Astrocyte (in vitro differentiated cells and primary cell): ENCODE results near the gene ELOVL1.

ENCODE experiments used
- CTCF ChIP-seq: IDR thresholded peaks from 2 replicates; pipeline ENCODE4 v1.5.1; 2011; ENCODE audit warnings: low read depth, mild to moderate bottlenecking, inconsistent platforms, low read length, moderate library complexity; ENCODE audit not compliant: insufficient read depth
- EZH2 ChIP-seq: IDR thresholded peaks from 2 replicates; pipeline ENCODE4 v1.6.1; 2012; ENCODE audit warnings: mild to moderate bottlenecking, low read length, inconsistent platforms; ENCODE audit not compliant: insufficient read depth

GRCh38 chr1:43389326-43390313, 21.8 kb upstream of the ELOVL1 start, which contains the start of the genes MED8 and SZT2:
- TF ChIP-seq EZH2 (no peak), CTCF (no peak)
